ENCODE results near the gene CACNA1B.
"Not testable (repeated sequence)": the region's sequence is repeated elsewhere in the genome, so short reads cannot be mapped to it uniquely, and the experiment has no call there.

- TF ChIP-seq CTCF, POLR2A (IDR thresholded peaks at IDR 0.05): not testable (repeated sequence)
These were observed 236.2 kb downstream of the CACNA1B start for GRCh38 chr9:138113701-138114325.
